ENCODE results near the gene SPPL3. TPM values are rescaled to one million over a fixed set of nuclear protein-coding genes. Genes with fewer than 3 reads are reported as not detected.

SPPL3 gene
- total RNA-seq, 1 donor from 2014 or later = 29.6 TPM

GRCh38 chr12:120725659-120726509, 178.3 kb downstream of the SPPL3 start, which contains the start of gene ACADS:
Gene ACADS, plus strand, starts transcription at chr12:120725826. Its CDS starts 60 bp downstream, at chr12:120725886.
- DNase-seq (ENCODE audit: low spot score) = peak; percentile 87

- no peak for DNase-seq (ENCODE audit: low spot score)
Measured at GRCh38 chr12:120725151-120725658, 179.0 kb downstream of the SPPL3 start.

- no peak for DNase-seq (ENCODE audit: low spot score)
Measured at GRCh38 chr12:120724720-120725119, 179.4 kb downstream of the SPPL3 start.

GRCh38 chr12:120722784-120723183, 181.4 kb downstream of the SPPL3 start:
- no peak for DNase-seq (ENCODE audit: low spot score)

- no peak for DNase-seq (ENCODE audit: low spot score)
Measured at GRCh38 chr12:120721866-120722265, 182.3 kb downstream of the SPPL3 start.

- DNase-seq (ENCODE audit: low spot score) = no peak
Measured at GRCh38 chr12:120720987-120721801, 183.0 kb downstream of the SPPL3 start.

GRCh38 chr12:120720234-120720986, 183.7 kb downstream of the SPPL3 start:
- peak; percentile 94 for DNase-seq (ENCODE audit: low spot score)

GRCh38 chr12:120719496-120720233, 184.5 kb downstream of the SPPL3 start:
- DNase-seq (ENCODE audit: low spot score) = no peak

GRCh38 chr12:120719072-120719471, 185.1 kb downstream of the SPPL3 start:
- no peak for DNase-seq (ENCODE audit: low spot score)

GRCh38 chr12:120718055-120718454, 186.1 kb downstream of the SPPL3 start:
- DNase-seq (ENCODE audit: low spot score) = no peak

- DNase-seq (ENCODE audit: low spot score) = peak; percentile 84
Measured at GRCh38 chr12:120713861-120714482, 190.2 kb downstream of the SPPL3 start.

- no peak for DNase-seq (ENCODE audit: low spot score)
Measured at GRCh38 chr12:120712610-120713009, 191.5 kb downstream of the SPPL3 start.

Other genes starting within 250 kb of the SPPL3 start
- 64.0 TPM for gene MLEC, start 217.2 kb downstream of the SPPL3 start, total RNA-seq (ENCODE audit: insufficient read depth, low replicate concordance)
- gene UNC119B, start 193.9 kb downstream of the SPPL3 start, total RNA-seq (ENCODE audit: insufficient read depth, low replicate concordance) = 16.4 TPM
- gene ACADS, start 178.5 kb downstream of the SPPL3 start, total RNA-seq (ENCODE audit: insufficient read depth, low replicate concordance) = 7.7 TPM
- 2.2 TPM for gene HNF1A, start 74.2 kb upstream of the SPPL3 start, total RNA-seq (ENCODE audit: insufficient read depth, low replicate concordance)
- gene C12orf43, start 112.1 kb upstream of the SPPL3 start, total RNA-seq (ENCODE audit: insufficient read depth, low replicate concordance) = 15.9 TPM
- 1.2 TPM for gene OASL, start 134.9 kb upstream of the SPPL3 start, total RNA-seq (ENCODE audit: insufficient read depth, low replicate concordance)
- gene P2RX7, start 228.5 kb upstream of the SPPL3 start, total RNA-seq (ENCODE audit: insufficient read depth, low replicate concordance) = 5.3 TPM